ENCODE results near the gene PEPD. TPM values are rescaled to one million over a fixed set of nuclear protein-coding genes. Genes with fewer than 3 reads are reported as not detected.
A peak's percentile ranks its signal among the peaks of the same experiment; 100 is the strongest.
"Not testable (repeated sequence)": the region's sequence is repeated elsewhere in the genome, so short reads cannot be mapped to it uniquely, and the experiment has no call there.

Gene PEPD
- 32.6 TPM for total RNA-seq

GRCh38 chr19:33521480-33522370 is at the start of gene PEPD:
Gene PEPD, minus strand, starts transcription at chr19:33521791. Its CDS starts 31 bp downstream, at chr19:33521760.
- DNase-seq, result peak; percentile 97

DNA sequence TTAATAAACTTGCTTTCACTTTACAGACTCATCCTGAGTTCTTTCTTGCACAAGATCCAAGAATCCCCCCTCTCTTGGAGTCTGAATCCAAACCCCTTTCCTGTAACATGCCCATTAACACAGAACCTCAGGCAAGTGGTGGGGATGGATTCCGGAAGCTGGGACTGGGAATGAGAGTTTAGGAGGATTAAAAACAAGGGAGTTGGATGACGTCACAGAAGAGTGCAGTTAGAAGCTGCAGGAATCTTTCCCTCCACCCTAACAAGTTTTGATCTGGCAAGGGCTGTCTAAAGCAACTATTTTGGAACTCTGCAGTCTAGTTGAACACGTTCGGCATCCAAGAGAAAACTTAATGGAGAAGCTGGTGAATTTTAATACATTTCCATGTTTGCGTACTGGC is 48.2 kb upstream of the PEPD start:
- peak; percentile 64 for DNase-seq

DNA sequence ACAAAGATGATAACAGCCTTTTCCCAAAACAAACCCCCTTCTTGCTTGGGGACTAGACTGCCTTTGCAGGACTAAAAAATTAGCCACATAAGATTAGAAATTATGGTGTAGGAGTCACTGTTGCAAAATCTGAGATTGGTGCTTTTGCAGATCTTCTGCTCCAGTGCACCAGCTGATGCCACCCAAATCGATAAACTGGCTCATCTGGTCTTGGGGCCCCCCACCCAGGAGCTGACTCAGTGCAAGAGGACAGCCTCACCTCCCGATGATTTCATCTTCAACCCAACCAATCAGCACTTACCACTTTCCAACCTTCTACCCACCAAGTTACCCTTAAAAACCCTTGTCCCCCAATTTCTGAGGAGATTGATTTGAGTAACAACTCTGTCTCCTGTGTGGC is 47.1 kb upstream of the PEPD start:
- no peak for DNase-seq

GRCh38 chr19:33564836-33565338 is 43.3 kb upstream of the PEPD start:
- no peak for DNase-seq

DNA sequence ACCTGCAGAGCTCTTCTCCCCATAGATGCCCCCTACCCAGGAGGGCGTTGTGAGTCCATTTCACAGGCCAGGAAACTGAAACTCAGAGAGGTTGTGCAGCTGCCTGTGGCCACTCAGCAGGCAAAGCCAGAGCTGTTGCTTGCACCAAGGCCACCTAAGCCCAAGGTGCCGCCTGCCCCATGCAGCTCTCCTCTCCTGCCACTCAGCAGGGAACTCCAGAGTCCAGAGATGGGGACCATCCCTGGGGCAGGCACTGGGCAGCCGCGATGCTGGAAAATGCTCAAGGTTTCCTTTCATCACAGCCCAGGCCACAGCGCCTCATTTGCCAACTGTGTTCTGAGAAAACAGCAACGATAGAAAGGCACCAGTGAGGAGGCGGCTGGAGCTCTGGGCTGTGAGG is 41.0 kb upstream of the PEPD start:
- DNase-seq, result no peak

- DNase-seq, result not testable (repeated sequence)
These were observed 40.1 kb upstream of the PEPD start for GRCh38 chr19:33561666-33562065.

DNA sequence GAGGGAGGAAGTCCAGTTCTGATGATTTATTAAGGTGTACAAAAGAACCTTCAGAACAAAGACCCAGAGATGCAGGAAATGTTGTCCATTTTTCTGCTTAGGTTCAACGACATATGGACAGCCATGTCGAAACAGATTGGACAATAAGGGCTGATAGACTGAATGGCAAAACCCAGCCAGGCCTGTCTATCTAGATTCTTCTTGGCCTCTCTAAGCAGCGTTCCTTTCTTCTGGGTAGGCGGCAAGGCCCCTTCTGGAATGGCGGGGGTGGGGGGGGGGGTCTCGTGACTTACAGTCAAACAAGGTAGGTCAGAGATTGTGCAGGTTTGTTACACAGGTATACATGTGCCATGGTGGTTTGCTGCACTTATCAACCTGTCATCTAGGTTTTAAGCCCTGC is 39.7 kb upstream of the PEPD start:
- no peak for DNase-seq

DNA sequence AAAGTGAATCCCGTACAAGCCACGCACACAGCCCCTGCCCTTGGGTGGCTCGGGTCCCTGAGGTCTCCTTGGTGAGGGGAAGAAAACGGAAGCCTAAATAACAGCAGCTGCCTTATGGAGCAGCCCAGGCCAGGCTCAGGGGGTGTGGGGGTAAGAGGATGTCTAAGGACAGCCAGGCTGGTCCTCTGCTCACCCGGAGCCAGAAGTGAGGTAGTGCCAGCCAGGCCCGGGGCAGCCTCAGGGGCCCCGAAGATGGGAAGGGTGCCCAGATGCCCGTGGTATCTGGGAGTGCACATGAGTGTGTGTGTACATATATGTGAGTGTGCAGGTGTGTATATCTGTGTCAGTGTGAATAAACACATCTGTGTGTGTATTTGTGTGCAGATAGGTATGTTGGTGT is 38.4 kb upstream of the PEPD start:
- no peak for DNase-seq

- peak; percentile 91 for DNase-seq
These were observed 37.3 kb upstream of the PEPD start for GRCh38 chr19:33558856-33559255.

GRCh38 chr19:33558151-33558550 is 36.6 kb upstream of the PEPD start:
- no peak for DNase-seq

- no peak for DNase-seq
These were observed 36.1 kb upstream of the PEPD start for GRCh38 chr19:33557720-33558119.

- no peak for DNase-seq
These were observed 35.6 kb upstream of the PEPD start for GRCh38 chr19:33557196-33557595.

DNA sequence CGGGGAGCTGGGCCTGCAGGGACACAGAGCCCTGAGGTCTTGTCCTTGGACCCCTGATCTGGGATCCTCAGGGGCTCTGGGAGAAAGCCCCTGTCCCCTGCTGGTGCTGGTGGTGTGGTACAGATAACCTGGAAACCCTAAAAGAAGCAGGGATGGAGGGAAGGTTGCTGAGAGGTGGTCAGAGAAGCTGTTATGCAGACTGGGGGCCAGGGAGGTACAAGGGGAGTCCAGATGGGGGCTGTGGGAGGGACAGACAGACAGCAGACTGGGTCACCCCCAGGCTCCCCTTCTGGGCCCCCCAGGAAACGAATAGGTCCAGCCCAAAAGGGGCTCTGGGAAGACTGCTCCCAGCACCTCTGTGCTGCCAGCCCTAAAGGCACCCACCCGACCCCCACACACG is 34.7 kb upstream of the PEPD start:
- no peak for DNase-seq

DNA sequence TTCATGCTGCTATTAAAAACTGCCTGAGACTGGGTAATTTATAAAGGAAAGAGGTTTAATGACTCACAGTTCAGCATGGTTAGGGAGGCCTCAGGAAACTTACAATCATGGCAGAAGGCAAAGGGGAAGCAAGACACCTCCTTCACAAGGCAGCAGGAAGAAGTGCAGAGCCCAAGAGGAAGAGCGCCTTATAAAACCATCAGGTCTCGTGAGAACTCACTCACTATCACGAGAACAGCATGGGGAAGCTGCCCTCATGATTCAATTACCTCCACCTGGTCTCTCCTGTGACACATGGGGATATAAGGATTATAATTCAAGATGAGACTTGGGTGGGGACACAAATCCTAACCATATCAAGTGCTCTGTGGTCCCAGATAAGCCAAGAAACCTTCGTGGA is 34.1 kb upstream of the PEPD start:
- not testable (repeated sequence) for DNase-seq

DNA sequence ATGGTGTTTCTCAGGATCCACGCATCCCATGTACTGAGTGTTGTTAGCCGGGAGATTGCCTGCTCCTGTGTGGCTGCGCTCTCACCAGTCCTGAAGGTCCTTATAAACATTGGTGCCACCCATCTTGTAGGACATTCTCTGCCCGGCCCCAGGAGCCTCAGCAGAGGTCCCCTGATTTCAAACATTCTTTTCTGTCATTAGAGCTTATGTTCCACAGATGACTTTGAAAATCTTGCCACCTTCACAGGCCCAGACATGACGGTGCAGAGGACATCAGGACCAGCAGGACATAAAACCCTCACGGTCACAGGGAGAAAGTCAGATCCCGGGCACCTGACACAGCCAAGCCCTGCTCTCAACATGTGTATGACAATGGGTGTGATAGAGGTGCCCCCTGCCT is 33.2 kb upstream of the PEPD start:
- no peak for DNase-seq

- no peak for DNase-seq
These were observed 32.8 kb upstream of the PEPD start for GRCh38 chr19:33554391-33554790.

- no peak for DNase-seq
These were observed 32.1 kb upstream of the PEPD start for GRCh38 chr19:33553530-33554310.

GRCh38 chr19:33552928-33553279 is 31.3 kb upstream of the PEPD start:
- no peak for DNase-seq

DNA sequence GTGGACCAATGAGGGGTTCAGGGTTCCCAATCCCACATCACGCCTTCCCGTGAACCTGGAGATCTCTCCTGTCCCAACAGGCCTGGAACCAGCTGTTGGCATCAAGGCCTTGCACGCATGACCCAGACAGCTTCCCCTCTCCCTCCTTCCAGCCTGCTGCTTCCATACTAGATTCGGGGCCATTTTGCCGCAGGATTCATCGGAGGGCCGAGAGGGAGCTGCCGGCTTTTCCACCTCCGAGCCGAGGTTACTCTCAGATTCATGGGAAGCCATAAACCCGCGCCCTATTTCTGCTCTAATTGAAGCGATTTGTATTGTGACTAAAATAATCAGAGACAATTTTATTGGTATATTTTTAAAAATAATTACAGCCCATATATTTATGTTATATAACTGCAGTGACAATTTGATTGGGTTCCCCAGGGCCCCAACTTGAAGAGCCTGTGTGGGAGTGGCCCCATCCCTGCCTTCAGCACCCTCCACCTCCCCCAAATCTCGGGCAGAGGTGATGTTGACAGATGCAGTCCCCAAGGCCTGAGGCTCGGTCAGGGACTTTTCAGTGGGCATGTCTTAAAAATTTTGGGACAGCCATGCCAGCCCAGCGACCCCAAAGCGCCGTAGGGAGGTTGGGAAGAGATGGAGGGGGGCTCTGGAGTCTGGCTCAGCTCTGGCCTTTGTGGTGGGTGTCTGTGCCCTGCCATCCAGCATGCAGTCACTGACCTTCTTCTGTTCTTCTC is 30.8 kb upstream of the PEPD start:
- no peak for DNase-seq

DNA sequence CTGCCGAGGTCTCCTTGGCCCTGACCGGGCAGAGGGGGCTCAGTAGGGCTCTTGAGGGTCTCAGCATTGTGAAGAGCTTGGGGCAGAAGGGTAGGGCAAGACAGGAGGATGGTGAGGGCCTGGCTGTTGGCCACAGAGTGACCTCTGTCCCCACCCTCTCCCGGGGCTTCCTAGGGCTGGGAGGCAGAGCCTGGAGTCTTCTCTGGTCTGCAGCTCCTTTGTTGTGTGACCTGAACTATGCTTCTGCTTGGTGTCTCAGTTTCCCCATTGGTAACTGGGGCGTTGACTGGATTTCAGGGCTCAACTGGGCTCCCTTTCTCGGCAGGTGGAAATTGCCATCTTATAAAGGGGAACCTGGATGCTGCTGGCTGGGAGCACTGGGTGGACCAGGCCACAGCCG is 30.1 kb upstream of the PEPD start:
- no peak for DNase-seq

- no peak for DNase-seq
These were observed 29.2 kb upstream of the PEPD start for GRCh38 chr19:33550768-33551167.

DNA sequence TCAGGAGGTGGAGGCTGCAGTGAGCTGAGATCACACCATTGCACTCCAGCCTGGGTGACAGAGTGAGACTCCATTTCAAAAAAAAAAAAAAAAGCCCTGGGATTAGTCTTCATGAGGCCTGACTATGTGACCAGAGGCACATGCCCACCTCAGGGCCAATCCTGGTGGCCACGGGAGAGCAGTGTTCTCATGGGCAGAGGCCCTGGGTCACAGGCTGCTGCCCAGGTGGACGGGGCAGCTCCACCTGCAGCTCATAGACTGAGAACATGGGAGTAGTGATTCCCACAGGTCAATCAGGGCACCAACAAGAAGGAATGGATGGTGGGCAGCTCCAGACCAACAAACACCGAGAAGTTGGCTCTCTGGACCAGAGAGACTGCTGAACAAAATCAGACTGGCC is 26.1 kb upstream of the PEPD start:
- DNase-seq, result no peak

GRCh38 chr19:33546656-33547055 is 25.1 kb upstream of the PEPD start:
- DNase-seq, result no peak

All from tongue (tissue), 2 donors.